Lower leg skin (tissue), 3 donors: Measurements from ENCODE around the gene ALDH7A1.

Experiments
- POLR2A ChIP-seq, 2 donors: fragments of 450-650 bp; IDR thresholded peaks; one replicate each; pipeline ENCODE4 v1.6.1; 2016 to 2017; ENCODE audit warnings: antibody characterized with exemption in 2 of 2, mild to moderate bottlenecking in 1 of 2, moderate library complexity in 1 of 2
- TF ChIP-seq, protein P1 (sequence below), 3 donors: fragments of 450-650 bp; IDR thresholded peaks; one replicate each; pipeline ENCODE4 v1.5.1; 2016; ENCODE audit warnings: antibody characterized with exemption in 3 of 3, mild to moderate bottlenecking in 3 of 3, moderate library complexity in 2 of 3

DNA sequence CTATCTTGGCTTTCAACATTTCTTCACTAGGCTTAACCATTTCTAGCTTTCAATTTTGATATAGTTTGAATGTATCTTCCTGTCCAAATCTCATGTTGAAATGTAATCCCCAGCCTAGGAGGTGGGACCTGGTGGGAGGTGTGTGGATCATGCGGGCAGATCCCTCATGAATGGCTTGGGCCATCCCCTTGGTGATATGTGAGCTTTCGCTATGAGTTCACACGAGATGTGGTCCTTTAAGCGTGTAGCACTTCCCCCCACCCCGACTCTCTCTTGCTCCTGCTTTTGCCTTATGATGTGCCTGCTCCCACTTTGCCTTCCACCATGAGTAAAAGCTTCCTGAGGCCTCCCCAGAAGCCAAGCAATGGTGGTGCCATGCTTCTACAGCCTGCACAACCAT, 46.4 kb upstream of the ALDH7A1 start:
- TF ChIP-seq, protein P1, sequence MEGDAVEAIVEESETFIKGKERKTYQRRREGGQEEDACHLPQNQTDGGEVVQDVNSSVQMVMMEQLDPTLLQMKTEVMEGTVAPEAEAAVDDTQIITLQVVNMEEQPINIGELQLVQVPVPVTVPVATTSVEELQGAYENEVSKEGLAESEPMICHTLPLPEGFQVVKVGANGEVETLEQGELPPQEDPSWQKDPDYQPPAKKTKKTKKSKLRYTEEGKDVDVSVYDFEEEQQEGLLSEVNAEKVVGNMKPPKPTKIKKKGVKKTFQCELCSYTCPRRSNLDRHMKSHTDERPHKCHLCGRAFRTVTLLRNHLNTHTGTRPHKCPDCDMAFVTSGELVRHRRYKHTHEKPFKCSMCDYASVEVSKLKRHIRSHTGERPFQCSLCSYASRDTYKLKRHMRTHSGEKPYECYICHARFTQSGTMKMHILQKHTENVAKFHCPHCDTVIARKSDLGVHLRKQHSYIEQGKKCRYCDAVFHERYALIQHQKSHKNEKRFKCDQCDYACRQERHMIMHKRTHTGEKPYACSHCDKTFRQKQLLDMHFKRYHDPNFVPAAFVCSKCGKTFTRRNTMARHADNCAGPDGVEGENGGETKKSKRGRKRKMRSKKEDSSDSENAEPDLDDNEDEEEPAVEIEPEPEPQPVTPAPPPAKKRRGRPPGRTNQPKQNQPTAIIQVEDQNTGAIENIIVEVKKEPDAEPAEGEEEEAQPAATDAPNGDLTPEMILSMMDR (IDR thresholded peaks at IDR 0.05), result no peak
- no peak for TF ChIP-seq POLR2A (IDR thresholded peaks at IDR 0.05)
